Stimulated activated CD4-positive, alpha-beta T cell treated with anti-CD3 and anti-CD28 coated beads, Interleukin-15, amount 100 ng/mL, for 1 hour (primary cell): ENCODE measurements around the gene NKPD1.
A peak's percentile ranks its signal among the peaks of the same experiment; 100 is the strongest.

ENCODE experiments used
- DNase-seq, 2 donors: peaks; one replicate each; pipeline ENCODE4 v3.0.0-alpha.2; 2020; ENCODE audit warnings: low read depth in 1 of 2, low spot score in 1 of 2

Gene NKPD1

DNA sequence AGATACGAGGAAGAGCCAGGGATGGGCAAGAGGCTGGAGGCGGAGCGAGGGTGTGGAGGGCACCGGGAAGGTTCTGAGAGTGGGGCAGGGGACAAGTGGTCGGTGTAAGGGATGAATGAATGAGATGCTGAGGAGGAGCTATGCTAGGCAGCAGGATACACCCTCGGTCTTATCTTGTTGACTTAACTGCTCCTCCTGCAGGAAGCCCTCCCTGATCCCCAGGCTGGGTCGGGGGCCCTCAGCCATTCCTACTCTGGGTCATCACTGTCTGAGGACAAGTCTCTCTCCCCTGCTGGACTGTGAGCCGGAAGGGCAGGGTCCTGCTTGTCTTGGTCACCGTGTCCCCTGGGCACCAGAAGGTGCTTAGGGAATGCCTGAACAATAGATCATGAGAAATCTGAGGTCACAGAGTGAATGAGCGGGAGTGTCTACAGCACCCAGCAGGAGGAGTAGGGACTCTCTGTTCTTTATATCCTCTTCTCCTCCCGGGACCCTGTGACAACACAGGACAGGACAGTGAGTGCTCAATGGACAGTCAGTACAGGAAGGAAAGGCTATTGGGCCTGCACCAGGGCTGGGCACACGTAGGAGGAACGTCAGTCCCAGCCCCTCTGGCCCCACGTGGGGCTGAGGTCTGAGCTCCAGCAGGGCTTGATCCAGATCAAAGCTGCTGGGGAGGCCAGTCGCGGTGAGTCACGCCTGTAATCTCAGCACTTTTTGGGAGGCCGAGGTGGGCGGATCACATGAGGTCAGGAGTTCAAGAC is 6.5 kb downstream of the NKPD1 start:
- no peak for DNase-seq

DNA sequence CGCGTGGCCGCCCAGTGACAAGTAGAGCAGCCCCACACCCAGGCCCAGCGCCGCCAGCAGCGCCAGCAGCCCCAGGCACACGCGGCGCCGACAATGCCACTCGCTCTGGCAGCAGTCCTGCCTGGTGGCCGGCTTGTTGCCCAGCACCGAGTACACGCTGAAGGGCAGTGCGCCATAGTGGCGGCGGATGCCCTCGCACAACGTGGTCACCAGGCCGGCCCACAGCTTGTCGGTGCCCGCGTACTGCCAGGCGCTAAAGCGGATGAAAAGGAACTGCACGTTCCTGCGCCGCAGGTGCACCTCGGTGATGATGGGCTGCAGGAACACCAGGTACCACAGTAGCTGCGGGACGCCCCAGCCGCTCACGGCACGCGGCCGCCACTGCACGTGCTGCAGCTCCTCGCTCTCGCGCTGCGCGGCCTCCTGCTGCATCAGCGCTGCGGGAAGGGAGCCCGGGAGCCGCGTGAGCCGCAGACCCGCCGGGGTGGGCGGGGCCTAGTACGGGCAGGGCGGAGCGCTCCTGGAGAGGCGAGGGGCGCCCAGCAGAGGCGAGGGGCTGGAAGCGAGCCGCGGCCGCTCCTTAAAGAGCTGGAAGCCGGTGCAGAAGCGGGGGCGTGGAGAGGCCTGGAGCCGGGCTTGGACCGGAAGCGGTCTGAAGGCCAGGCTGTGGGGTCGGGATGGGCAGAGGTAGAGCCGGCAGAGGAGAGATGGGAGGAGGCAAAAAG is 7.3 kb downstream of the NKPD1 start:
- peak in 1 of 2 donors; percentile 21 for DNase-seq

DNA sequence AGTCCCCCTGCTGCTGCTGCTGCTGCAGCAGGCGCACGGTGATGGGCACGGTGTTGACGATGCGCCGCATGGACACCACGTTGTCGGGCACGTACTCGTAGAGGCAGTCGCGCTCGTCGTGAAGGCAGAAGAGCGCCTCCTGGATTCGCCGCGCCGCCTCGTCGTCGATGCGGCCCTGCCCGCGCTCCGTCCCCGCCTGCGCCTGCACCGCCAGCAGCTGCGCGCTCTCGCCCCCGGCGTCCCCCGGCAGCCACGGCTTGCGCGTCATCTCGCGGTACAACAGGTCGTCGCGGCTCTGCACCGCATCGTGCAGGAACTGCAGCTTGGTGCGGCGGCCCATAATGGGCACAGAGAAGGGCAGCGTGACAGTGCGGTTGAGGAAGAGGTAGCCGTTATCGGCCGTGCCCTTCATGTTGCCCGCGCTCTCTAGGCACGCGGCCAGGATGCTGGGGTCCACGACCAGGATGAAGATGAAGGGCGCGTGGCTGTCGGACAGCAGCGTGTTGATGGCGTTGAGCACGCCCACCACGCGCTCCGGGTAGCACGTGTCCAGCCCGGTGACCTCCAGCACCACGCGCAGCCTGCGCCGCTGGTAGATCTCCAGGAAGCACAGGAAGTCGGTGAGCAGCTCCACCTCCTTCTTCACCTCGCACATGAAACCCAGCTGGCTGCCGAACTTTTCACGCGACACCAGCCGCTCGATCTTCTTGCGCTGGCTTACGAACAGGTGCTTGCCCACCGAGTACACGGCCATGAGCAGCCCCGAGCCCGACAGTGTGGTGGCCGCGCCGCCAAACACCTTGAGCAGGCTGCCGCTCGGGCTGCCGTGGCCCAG is 8.1 kb downstream of the NKPD1 start:
- no peak for DNase-seq

DNA sequence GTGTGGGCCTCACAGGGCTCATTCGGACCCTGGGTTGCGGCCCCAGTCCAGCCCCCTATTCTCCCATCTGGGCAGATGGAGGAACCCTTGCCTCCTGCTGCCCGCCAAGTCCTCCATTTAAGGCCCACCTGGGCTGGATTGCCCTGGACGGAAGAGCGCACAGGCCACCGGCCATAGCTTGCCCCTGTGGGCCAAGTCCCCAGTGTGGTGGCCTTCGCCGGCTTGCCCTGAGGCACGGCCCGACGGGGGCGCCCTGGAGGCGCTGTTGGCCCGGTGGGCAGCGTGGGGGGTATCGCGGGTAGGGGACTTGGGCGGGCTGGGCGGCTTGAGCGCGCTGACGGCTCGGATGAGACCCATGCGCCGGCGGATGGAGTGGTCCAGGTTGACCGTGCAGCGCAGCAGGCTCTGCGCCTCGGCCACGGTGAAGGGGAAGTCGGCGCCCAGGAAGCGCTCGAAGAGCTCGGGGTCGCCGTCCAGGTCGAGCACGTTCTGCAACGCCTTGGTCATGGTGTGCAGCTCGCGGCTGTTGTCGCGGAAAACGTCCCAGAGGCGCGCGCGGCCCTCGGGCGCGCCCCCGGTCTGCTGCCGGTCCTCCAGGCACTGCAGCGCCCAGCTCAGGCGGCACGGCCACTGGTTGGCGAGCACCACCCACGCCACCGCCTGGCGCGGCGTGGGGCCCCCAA is 8.8 kb downstream of the NKPD1 start:
- no peak for DNase-seq

DNA sequence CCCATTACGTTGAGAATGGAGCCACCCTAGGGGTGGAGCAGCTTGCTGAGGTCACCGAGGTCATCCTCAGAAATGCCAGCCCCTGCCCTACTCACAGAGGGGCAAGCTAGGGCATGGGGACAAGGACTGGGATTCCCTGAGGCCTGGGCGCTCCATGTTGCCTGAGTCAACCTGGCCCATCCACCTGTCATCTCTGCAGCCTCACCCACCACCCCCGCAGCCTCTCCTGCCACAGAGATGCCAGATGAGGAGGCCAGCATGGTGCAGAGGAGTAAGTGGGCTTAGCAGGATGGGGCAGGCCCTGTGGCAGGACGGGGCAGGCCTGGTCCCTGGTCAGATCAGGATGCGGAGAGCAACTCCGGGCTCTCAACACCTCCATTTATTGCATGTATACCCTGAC is 9.5 kb downstream of the NKPD1 start:
- no peak for DNase-seq

DNA sequence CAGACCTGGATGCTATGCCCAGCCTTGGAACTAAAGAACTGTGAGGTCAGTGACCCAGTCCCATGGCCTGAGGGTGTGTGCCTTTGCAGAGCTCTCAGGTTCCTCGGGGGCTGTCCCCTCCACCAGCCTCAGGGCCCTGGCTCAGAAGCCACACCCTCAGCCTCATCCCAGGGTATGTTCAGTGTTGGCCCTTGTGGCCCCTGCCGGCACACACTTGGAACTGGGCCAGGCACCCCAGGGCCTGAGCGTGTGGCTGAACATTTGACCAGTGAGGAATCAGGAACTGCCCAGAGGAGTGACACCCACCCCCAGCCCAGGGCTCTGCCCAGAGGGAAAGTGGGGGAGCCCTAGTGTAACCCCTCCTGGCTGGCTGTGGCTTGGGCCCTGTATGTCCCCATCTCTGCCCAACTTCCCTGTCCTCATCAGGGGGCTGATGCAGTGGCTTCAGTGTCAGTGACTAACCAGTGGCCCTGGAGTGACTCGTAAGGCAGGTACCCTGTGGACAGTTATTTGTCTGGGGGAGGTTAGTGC is 10.0 kb downstream of the NKPD1 start:
- DNase-seq: no peak

DNA sequence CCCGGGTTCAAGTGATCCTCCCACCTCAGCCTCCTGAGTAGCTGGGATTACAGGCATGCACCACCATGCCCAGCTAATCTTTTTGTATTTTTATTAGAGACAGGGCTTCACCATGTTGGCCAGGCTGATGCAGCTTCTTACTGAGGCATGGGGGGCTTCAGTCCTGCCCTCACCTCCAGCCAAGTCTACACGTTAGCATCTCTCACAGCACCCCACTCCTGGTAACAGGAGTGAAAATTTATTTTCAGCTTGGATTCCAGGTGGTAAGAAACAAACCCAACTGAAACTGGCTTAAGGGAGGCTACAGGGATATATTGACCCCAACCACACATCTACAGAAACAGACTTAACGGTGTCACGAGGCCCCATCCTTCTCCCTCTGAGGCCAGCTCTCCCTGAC is 10.6 kb downstream of the NKPD1 start:
- DNase-seq: no peak

DNA sequence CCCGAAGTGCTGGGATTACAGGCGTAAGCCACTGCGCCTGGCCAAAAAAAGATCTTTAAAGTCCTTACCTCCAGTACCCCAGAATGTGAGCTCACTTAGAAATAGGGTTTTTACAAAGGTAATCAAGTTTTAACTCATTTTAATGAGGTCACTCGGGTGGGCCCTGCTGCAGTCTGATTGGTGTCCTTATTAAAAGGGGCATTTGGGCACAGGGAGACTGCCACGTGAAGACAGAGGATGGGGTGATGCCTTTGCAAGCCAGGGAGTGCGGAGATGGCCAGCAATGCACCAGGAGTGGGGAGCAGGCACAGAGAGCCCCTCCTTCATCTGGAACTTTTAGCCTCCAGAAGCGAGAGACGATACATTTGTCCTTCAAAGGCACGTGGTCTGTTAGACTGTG is 11.7 kb downstream of the NKPD1 start:
- no peak for DNase-seq

DNA sequence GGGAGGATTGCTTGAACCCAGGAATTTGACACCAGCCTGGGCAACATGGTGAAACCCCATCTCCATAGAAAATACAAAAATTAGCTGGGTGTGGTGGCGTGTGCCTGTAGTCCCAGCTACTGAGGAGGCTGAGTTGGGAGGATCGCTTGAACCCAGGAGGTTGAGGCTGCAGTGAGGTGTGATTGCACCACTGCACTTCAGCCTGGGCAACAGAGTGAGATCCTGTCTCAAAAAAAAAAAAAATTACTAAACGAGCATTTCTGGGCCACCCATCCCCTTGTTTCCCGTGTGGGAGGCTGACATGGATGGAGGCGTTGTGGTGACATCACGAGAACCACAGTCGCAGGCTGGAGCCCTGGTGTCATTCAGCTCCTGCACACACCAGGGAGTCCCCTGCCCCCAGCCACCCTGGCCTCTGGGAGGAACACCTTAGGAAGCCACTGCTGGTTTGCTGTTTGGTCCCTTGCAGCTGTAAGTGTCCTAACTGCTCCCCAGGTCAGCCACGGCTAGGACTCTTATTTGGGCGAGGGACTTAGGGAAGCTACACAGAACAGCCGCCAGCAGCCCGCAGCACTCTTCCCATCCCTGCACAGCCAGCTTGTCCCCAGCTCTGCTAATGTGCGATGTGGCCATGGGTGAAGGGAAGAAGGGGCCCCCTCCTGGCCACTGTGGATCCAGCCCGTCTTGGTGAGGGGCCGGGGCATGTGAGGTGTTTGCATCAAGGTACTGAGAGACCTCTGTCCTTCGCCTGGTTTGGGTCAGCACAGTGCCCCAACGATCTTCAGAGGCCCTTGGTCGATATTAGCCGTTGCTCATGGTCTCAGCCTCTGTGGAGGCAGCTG is 12.7 kb downstream of the NKPD1 start:
- no peak for DNase-seq

DNA sequence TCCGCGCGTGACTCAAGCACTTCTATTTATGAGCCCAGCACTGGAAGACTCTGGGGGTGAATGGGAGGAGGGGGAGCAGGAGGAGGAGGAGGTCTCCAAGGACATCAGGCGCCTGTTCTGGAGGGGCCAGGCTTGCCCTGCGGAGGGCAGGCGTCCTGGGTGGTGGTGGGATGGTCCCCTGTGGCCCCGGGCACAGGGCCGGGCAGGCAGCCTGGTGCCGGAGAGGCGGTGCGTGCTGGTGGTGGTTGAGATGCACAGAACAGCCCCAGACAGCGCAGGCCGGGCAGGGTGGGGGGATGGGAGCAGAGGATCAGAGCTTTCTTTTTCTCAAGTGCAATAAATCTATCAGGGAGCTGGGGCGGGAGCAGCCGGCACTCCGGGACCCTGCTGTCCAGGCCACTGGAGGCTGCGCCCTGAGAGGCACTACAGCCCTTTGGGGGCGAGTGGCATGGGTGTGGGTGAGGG is 14.0 kb downstream of the NKPD1 start:
- no peak for DNase-seq

DNA sequence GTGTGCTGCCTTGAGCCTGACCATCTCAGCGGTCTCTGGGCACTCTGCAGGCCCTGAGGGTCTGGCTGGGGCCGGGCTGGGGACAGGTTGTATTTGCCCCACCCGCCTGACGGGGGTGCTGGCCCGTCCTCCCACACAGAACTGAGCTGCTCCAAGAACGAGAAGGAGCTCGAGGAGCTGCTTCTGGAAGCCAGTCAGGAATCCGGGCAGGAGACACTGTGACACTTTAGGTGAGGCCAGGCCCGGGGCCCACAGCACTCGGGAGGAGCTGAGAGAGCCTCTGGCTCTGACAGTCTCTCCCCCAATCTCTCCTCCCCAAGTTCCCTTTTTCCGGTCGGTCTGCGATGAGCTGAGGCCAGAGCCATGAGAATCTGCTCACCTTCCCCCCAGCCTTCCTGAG is 14.5 kb downstream of the NKPD1 start:
- DNase-seq: no peak

DNA sequence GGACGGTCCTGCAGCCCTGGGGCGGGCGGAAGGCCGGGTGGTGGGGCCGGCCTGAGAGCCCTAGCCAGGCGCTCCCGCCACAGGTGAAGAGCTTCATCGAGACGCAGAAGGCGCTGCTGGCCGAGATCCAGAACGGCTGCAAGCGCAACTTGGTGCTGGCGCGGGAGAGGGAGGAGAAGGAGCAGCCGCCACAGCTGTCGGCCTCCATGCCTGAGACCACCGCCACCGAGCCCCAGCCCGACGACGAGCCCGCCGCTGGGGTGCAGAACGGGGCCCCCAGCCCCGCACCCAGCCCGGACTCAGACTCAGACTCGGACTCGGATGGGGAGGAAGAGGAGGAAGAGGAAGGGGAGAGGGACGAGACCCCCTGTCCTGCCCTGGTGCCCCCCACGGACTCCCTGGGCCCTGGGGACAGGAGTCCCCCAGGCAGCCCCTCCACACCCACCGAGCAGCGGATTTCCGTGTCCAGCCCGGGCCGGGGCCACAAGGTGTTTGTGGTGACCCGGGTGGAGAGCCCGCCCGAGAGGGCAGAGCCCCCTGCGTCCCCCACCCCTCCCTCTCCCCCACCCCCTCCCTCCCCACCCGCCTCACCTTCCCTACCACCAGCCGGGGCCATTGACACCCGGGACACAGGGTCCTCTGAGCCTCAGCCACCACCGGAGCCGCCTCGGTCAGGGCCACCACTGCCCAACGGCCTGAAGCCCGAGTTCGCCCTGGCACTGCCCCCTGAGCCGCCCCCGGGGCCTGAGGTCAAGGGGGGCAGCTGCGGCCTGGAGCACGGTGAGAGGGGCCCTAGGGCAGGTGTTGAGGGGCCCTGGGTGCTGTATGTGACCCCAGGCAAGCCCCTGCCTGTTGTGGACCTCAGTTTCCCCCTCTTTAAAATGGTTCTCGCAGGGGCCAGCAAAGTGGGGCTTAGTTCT is 15.3 kb downstream of the NKPD1 start:
- no peak for DNase-seq

DNA sequence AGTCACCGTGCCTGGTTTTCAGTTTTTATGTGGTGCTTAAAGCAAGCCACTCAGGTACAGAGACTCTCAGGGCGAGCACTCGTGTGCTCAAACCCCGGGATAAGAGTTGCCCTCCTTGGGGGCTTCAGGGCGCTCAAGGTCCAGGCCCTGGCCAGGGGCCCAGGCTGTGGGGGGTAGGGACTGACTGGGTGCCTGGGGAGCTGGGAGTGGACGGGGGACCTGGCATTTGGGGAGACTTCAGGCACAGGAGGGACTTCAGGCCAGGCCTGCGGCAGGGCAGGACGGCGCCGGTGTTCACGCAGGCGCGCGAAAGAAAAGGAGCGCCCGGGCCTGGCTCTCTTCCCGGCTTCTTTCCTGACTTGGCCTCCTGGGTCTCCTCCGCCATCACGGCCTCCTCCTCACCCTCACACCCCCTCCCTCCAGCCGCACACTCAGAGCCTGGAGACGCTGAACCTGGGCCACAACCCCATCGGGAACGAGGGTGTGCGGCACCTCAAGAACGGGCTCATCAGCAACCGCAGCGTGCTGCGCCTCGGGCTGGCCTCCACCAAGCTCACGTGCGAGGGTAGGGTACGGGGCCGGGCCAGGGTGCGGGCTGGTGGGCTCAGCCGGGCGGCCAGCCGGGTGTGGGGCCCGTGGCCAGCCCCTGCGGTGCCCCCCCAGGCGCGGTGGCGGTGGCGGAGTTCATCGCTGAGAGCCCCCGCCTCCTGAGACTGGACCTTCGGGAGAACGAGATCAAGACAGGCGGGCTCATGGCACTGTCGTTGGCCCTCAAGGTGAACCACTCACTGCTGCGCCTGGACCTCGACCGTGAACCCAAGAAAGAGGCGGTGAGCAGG is 16.1 kb downstream of the NKPD1 start:
- no peak for DNase-seq

DNA sequence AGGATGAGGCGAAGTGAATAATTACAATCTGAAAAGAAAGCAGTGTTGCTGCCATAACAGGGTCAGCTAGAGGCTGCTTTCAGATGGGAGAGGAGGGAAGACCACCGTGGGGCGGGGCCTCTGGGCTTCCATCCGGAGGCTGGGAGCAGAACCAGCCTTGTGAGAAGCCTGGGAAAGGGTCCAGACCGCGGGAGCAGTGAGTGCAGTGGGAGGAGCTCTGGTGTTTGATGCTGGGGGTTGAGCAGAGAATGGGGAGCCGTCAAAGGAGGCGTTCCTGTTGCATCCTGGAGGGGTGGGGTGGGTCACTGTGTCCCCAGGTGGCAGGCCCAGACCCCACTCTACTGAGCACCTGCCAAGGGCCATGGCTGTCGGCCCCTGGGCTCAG is 18.1 kb downstream of the NKPD1 start:
- no peak for DNase-seq

DNA sequence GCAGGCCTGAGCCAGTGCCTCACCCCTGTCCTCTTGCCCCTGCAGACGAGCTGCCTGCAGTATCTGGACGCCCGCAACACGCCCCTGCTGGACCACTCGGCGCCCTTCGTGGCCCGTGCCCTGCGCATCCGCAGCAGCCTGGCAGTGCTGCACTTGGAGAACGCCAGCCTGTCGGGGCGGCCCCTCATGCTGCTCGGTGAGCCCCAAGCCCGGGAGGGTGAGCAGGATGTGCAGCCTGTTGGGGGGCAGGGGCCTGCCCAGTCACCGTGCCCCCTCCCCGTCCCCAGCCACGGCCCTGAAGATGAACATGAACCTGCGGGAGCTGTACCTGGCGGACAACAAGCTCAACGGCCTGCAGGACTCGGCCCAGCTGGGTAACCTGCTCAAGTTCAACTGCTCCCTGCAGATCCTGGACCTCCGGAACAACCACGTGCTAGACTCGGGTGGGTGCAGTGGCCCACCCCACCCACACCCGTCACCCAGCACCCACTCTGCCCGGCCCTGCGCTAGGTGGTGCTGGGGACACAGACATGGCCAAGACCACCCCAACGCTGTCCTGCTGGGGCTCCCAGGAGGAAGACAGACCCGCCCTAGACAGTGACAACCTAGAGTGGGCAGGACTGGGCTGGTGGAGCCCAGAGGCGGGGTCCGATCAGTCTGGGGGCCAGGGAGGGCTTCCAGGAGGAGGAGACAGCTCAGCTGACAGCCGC is 18.6 kb downstream of the NKPD1 start:
- DNase-seq: no peak

DNA sequence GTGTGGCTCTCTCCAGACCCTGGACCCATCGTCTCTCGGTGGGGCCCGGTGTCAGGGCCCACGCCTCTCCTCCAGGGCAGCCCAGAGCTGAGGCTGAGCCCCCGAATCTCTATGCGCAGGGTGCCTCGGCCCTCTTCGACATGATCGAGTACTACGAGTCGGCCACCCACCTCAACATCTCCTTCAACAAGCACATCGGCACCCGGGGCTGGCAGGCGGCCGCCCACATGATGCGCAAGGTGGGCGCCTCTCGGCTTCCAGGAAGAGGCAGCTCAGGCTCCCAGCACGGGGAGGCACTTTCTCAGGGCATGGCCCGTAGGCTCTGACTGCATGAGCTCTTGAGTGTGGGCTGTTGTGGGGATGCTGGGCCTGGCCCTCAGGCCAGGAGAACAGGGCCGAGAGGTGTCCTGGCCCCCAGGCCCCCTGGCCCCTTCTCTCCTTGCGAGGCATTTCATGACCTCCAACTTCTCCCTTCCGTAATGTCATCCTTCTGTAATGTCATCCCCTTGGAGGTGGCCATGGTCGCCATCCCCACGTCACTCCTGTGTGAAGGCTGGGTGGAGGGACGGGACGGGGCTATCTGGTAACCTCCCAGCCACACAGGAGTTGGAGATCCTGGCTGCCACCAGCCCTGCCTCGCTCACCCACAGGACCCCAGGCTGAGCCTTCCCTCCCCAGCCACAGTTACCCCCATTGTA is 19.4 kb downstream of the NKPD1 start:
- no peak for DNase-seq

DNA sequence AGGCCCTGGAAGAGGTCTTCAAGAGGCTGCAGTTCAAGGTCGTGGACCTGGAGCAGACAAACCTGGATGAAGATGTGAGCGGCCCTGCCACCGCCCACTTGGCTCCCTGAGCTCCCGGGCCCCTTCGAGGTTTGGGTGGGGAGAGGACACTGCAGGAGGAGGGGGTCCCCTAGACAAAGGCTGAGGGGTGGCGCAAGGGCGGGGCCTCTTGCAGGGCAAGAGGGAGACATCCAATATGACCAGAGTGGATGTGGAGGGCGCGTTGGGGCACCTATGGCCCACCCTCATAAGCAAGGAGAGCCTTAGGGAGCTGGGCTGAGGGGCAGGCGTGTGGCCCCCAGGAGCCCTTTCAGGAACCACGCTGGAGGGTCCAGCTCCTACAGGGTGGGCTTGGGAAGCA is 20.2 kb downstream of the NKPD1 start:
- DNase-seq: no peak
